IPS-11a (cell line): ENCODE measurements around the gene TASOR2.
A peak's percentile ranks its signal among the peaks of the same experiment; 100 is the strongest.

ENCODE experiments used
- H3K4me3 ChIP-seq: one replicate; pipeline ENCODE4 v1.5.1; 2013; ENCODE audit warnings: low read depth, low read length, control low read depth

TASOR2 gene

GRCh38 chr10:5679606-5680005, 5.0 kb upstream of the TASOR2 start:
- H3K4me3 ChIP-seq, result no peak overlapping the region

GRCh38 chr10:5681930-5682329, 2.7 kb upstream of the TASOR2 start:
- H3K4me3 ChIP-seq, result no peak overlapping the region

- no peak overlapping the region for H3K4me3 ChIP-seq
Measured at GRCh38 chr10:5683065-5683464, 1.6 kb upstream of the TASOR2 start.

- peak overlapping the region; percentile 84 for H3K4me3 ChIP-seq
Measured at GRCh38 chr10:5684971-5685763, 529 bp downstream of the TASOR2 start.

- peak overlapping the region; percentile 84 for H3K4me3 ChIP-seq
Measured at GRCh38 chr10:5685764-5686240, 1.2 kb downstream of the TASOR2 start.

GRCh38 chr10:5688587-5688986, 3.9 kb downstream of the TASOR2 start:
- H3K4me3 ChIP-seq, result no peak overlapping the region

GRCh38 chr10:5691786-5692185, 7.1 kb downstream of the TASOR2 start:
- peak overlapping the region; percentile 61 for H3K4me3 ChIP-seq

GRCh38 chr10:5692461-5693358, 8.1 kb downstream of the TASOR2 start:
- peak overlapping the region; percentile 61 for H3K4me3 ChIP-seq

GRCh38 chr10:5694573-5694972, 9.9 kb downstream of the TASOR2 start:
- H3K4me3 ChIP-seq, result no peak overlapping the region

- H3K4me3 ChIP-seq, result no peak overlapping the region
Measured at GRCh38 chr10:5697342-5697741, 12.7 kb downstream of the TASOR2 start.

- H3K4me3 ChIP-seq, result no peak overlapping the region
Measured at GRCh38 chr10:5698062-5698461, 13.4 kb downstream of the TASOR2 start.

GRCh38 chr10:5708356-5708755, 23.7 kb downstream of the TASOR2 start:
- H3K4me3 ChIP-seq, result no peak overlapping the region

GRCh38 chr10:5709865-5710264, 25.2 kb downstream of the TASOR2 start:
- no peak overlapping the region for H3K4me3 ChIP-seq

- H3K4me3 ChIP-seq, result no peak overlapping the region
Measured at GRCh38 chr10:5710859-5711258, 26.2 kb downstream of the TASOR2 start.

GRCh38 chr10:5711642-5712041, 27.0 kb downstream of the TASOR2 start:
- H3K4me3 ChIP-seq, result no peak overlapping the region

- H3K4me3 ChIP-seq, result no peak overlapping the region
Measured at GRCh38 chr10:5719546-5719945, 34.9 kb downstream of the TASOR2 start.

GRCh38 chr10:5720182-5720581, 35.5 kb downstream of the TASOR2 start:
- H3K4me3 ChIP-seq, result no peak overlapping the region

GRCh38 chr10:5723692-5724091, 39.1 kb downstream of the TASOR2 start:
- no peak overlapping the region for H3K4me3 ChIP-seq

- no peak overlapping the region for H3K4me3 ChIP-seq
Measured at GRCh38 chr10:5730766-5731165, 46.1 kb downstream of the TASOR2 start.

- no peak overlapping the region for H3K4me3 ChIP-seq
Measured at GRCh38 chr10:5731559-5731958, 46.9 kb downstream of the TASOR2 start.

- H3K4me3 ChIP-seq, result no peak overlapping the region
Measured at GRCh38 chr10:5732141-5732540, 47.5 kb downstream of the TASOR2 start.
